ENCODE results near the gene STK32C. TPM values are rescaled to one million over a fixed set of nuclear protein-coding genes. Genes with fewer than 3 reads are reported as not detected.

The STK32C gene
- total RNA-seq, 2 donors from 2014 or later = 0.78 to 4.0 TPM

DNA sequence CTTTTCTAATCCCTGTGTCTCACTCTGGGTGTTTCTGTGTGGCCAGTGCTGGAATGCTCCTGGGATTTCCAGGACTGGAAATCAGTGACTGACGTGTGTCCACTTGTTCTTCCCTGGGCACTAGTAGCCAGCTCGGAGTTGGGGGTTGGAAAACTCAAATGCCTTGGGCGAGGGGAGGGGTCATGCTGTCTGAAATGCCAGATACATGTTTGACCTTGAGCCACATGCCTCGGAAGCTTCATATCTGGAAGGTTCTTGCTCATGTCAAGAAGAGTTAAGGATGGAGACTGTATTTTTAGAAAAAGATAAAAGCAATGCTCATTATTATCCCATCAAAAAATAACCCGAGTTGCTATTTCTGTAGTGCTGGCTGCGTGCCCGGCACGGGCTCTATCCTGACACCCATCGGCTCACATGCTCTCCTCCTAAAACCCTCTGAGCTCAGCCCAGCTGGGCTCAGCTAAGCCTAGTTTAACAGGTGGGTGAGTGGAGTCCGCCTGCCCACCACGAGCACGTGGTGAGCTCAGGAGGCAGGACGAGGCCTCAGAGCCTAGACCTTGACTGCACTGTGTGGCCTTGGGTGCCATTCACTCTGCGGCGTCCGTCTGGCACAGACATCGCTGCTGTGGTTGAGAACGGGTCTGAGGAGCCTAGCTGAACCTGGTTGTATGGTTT, 114.6 kb downstream of the STK32C start:
- no peak overlapping the region for H3K27ac ChIP-seq
- no peak overlapping the region for H3K4me3 ChIP-seq
- 41 to 57% methylated on average over 7 to 18 of the region's 18 CpGs for WGBS, 2 donors
- DNase-seq (no peak), ATAC-seq (no peak)
- intact Hi-C loops (cut with DNase I) = no loop called here
- no peaks in the 10 kb centered on the region for H3K27me3 ChIP-seq
- no peaks in the 10 kb centered on the region for H3K36me3 ChIP-seq (replicated peaks in 1 of 2; ENCODE audit: insufficient read depth in 1 of 2, low read depth in 2 of 2)
- H3K9me3 ChIP-seq = no peaks in the 10 kb centered on the region
- H3K4me1 ChIP-seq = no peaks in the 10 kb centered on the region
- TF ChIP-seq, protein P1, sequence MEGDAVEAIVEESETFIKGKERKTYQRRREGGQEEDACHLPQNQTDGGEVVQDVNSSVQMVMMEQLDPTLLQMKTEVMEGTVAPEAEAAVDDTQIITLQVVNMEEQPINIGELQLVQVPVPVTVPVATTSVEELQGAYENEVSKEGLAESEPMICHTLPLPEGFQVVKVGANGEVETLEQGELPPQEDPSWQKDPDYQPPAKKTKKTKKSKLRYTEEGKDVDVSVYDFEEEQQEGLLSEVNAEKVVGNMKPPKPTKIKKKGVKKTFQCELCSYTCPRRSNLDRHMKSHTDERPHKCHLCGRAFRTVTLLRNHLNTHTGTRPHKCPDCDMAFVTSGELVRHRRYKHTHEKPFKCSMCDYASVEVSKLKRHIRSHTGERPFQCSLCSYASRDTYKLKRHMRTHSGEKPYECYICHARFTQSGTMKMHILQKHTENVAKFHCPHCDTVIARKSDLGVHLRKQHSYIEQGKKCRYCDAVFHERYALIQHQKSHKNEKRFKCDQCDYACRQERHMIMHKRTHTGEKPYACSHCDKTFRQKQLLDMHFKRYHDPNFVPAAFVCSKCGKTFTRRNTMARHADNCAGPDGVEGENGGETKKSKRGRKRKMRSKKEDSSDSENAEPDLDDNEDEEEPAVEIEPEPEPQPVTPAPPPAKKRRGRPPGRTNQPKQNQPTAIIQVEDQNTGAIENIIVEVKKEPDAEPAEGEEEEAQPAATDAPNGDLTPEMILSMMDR (IDR thresholded peaks at IDR 0.05) = no peak
- TF ChIP-seq POLR2A (IDR thresholded peaks at IDR 0.05) = no peak

DNA sequence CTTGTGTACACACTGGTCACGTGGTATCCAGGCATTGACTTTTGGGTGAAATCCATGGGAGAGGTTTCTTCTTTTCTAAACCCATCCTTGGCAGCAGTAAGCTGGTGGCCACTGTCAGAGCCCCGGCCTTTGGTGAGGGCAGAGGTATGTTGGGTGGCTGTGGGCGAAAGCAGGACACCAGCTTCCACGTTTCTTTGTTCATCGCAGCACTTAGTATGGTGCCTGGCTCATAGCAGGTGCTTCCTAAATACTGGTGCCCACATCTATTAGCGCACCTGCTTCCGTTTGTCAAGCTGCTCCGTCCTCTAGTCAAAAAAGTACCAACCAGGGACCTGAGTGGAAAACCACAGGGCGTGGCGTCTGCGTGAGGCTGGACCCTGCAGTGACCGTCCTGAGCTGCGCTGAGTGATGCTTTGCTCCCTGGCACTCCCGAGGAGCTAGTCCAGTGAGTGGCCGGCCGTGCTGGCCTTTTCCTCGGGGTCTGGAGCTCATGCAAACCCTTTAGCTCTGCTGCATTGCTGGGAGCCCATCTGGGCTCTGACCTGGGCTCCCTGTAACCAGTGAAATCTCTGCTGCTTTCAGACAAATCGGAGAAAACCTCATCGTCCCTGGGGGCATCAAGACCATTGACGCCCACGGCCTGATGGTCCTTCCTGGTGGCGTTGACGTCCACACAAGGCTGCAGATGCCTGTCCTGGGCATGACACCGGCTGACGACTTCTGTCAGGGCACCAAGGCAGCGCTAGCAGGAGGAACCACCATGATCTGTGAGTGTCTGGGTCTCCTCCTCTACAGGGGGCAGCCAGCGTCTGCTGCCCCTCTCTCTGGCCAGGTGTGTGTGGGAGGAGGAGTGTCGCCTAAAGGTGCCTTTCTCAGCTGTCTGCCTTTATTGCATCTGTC, 115.4 kb downstream of the STK32C start:
- H3K4me3 ChIP-seq = no peak overlapping the region
- TF ChIP-seq POLR2A (IDR thresholded peaks at IDR 0.05) = no peak
- TF ChIP-seq, protein P1 (IDR thresholded peaks at IDR 0.05) = no peak
- whole genome bisulfite sequencing, 2 donors = 80 to 81% methylated on average over 14 to 28 of the region's 28 CpGs
- no peak for ATAC-seq
- intact Hi-C loops (cut with DNase I) = no loop called here
- peaks cover 5% of the 10 kb centered on the region for H3K4me1 ChIP-seq
- peaks cover 0 to 6% of the 10 kb centered on the region in 2 donors for H3K27me3 ChIP-seq
- no peaks in the 10 kb centered on the region for H3K9me3 ChIP-seq
- no peaks in the 10 kb centered on the region for H3K36me3 ChIP-seq (replicated peaks in 1 of 2; ENCODE audit: insufficient read depth in 1 of 2, low read depth in 2 of 2)
- no peak overlapping the region for H3K27ac ChIP-seq
- no peak for DNase-seq

DNA sequence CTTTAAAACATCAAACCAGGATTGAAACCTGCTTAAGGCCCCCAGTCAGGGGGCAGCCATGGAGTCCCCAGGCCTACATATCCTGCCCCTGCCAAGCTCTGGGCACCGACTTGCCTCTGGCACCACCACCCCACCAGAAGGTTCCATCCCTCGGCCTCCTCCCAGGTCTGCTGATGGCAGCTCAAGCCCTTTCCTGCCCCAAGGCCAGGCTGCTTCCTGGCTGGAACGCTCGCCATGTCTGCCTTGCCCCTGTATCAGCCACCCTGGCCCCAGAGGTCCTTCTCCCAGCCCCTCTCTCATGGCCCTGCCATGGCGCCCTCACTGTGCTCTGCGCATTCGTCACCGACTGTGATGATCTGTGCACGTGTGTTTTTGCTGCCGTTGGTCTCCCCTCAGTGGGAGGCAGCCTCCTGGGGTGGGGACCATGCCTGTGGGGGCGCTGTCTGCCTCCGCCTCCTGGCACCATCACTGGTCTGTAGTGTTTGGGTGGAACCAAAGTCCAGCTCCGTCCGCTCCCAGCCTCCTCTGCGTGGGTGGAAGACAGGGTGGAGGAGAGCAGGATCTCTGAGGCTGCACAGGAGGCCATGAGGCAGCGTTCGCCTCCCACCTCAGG, 117.8 kb downstream of the STK32C start:
- Histone ChIP-seq H3K27ac (no peak overlapping the region), H3K4me1 (peaks cover 23% of the 10 kb centered on the region), H3K36me3 (replicated peaks in 1 of 2; ENCODE audit: insufficient read depth in 1 of 2, low read depth in 2 of 2) (no peaks in the 10 kb centered on the region), H3K9me3 (no peaks in the 10 kb centered on the region), H3K4me3 (no peak overlapping the region), H3K27me3 (peaks cover 0 to 26% of the 10 kb centered on the region in 2 donors)
- 75 to 90% methylated on average over 12 to 17 of the region's 17 CpGs for WGBS, 2 donors
- no peak for ATAC-seq
- TF ChIP-seq, protein P1 (IDR thresholded peaks at IDR 0.05) = no peak
- TF ChIP-seq POLR2A (IDR thresholded peaks at IDR 0.05) = no peak
- DNase-seq = no peak
- intact Hi-C loops (cut with DNase I) = no loop called here

DNA sequence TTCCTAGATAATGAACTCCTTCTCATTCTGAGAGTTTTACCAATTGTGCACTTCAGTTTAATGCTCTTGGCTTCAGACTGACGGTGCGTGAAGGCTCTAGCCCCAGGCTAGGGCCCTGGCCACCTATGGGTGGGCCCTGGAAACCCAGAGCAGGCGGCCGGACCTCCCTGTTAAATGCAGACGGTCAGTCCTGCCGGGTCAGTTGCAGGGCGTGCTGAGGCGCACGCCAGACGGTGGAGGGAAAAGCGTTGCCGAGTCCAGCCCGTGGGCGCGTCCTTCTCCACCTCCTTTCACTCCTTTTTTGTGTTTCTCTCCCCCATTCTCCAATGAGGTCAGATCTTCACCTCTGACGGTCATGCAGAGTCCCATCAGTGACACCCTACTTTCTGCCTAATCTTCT, 118.7 kb downstream of the STK32C start:
- ATAC-seq = no peak
- WGBS, 2 donors = 86 to 88% methylated on average over 2 to 16 of the region's 16 CpGs
- peaks cover 0 to 28% of the 10 kb centered on the region in 2 donors for H3K27me3 ChIP-seq

More for the DNA sequence above, 118.7 kb downstream of the STK32C start:
- Histone ChIP-seq H3K9me3 (no peaks in the 10 kb centered on the region), H3K36me3 (replicated peaks in 1 of 2; ENCODE audit: insufficient read depth in 1 of 2, low read depth in 2 of 2) (no peaks in the 10 kb centered on the region), H3K27ac (no peak overlapping the region), H3K4me3 (no peak overlapping the region), H3K4me1 (peaks cover 23% of the 10 kb centered on the region)
- TF ChIP-seq POLR2A (IDR thresholded peaks at IDR 0.05) = no peak
- TF ChIP-seq, protein P1 (IDR thresholded peaks at IDR 0.05) = no peak
- DNase-seq = no peak
- intact Hi-C loops (cut with DNase I) = no loop called here

Data from body of pancreas (tissue), 4 donors.